HG03060 (cell line): Measurements from ENCODE around the gene UBL4B.

ENCODE experiments used
- ATAC-seq: cut with Tn5 transposase; IDR thresholded peaks from one replicate; pipeline ENCODE4 v1.9.1; 2021; ENCODE audit warnings: low read depth, moderate number of reproducible peaks; ENCODE audit not compliant: unreplicated experiment

Gene UBL4B

DNA sequence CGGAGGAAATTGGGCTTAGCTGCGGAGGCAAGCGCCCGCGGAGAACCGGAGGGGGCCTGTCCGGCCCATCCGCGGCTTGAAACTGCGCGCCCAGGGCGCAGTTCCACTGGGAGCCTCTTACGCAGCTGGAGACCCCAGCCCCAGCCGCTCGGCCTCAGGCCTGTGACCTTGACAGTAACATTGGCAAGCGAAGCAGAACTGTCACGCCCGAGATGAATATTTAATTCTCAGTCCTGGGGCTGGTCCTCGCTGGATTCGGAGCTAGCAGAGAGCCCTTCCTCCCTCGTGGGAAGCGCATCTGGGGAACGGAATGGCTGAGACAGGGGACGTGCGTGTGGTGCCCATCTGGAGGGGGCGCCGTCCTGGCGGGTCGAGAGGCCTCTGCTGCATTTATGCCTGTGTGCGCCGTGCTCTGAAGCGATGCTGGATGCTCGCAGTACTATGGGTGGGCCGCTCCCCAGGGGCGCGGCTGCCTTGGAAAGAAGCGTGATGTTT, 39.0 kb downstream of the UBL4B start:
- ATAC-seq = no peak

DNA sequence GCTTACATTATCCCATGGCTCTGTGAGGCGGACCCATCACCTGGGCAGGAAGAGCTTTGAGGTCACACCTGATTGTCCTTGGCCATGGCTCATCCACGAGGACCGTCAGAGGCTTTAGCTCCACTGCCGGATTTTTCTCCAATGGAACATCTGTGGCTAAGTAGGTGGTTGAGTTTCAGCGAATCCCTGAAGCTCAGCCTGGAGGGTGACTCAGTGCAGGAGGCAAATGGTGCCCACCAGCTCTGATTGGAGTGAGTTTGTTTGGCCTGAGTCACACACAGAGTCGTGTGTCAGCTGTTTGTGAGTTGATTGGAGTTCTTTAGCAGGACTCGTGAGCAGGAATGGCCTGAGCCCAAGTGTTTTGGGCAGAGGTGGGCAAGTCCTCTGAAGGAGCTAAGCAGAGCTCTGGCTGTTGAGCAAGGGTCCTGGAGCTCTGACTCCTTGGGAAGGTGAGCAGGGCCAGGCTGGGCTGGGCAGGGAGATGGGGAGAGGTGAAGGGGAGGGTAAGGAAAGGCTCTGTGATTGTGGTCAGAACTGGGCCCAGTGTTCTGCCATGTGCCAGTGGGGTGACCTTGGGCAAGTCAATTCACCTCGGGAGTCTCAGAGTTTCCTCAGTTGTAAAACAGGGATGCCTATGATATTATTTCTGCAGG, 40.0 kb downstream of the UBL4B start:
- ATAC-seq = no peak

DNA sequence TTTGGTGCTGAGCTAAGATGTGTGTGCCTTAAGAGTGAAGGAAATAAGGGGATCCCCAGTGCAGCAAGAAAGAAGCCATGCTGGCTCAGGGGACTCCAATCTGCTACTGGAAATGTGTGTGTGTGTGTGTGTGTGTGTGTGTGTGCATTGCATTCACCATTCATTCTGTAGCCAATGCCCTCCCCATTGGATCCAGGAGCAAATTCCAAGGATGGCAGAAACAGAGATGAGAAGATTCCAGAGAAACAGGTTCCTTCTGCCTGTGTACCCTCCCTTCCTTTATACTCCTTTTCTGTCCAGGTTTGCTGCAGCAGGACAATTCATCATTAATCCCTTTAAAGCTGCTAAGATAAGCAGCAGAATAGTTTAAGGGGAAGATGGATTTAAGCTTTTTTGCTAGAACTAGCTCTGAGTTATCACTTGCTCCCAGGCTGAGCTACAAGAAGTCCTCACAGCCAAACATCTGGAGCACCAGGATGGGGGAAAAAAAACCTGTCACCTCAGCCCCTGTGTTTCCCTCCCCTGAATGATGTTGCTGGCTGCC, 41.2 kb downstream of the UBL4B start:
- no peak for ATAC-seq

DNA sequence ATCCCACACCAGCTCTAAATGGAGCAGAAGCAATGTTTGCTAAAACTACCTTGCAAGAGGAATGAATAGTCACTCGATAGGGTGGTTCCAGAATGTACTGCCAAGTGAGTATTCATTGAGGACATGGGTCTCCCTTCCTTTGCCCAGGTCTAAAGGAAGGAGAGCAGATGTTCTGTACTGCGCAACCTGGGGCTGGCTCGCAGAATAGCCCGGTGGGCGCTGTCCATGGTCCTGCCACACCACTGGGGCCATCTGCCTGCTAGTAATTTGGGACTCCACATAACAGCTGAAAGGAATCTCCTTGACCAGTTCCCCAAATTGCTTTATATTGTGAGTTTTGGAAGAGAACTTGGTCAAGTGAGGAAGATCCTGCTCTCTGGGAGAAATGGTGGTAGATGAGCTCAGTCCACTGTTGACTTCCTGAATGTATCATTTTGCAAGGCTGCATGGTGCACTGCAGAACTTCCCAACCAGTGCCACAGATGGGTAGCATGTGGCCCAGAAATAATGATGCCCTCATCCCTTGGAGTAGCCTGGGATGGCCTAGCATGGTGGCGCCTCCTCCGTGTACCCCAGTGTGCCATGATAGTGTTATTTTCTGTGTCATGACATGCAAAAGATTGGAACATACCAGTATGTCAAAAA, 43.8 kb downstream of the UBL4B start:
- ATAC-seq = no peak

DNA sequence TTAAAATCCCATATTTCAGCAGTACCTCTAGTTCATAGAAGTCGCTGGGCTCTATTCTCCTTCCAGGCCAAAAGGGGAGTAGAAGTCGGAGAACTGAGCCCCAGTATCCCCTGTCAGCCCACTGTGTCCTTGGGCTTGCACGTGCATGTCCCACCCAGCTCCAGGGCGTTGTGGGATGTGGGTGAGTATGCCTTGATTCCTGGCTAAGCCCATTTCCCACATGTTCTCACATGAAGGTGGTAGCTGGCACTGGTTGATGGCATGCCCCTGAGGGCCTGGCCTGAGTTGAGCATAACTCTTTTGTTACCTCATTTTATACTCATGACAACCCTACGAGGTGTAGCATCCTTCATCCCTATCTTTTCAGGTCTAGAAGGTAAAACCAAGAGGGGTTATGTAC, 46.0 kb downstream of the UBL4B start:
- no peak for ATAC-seq

DNA sequence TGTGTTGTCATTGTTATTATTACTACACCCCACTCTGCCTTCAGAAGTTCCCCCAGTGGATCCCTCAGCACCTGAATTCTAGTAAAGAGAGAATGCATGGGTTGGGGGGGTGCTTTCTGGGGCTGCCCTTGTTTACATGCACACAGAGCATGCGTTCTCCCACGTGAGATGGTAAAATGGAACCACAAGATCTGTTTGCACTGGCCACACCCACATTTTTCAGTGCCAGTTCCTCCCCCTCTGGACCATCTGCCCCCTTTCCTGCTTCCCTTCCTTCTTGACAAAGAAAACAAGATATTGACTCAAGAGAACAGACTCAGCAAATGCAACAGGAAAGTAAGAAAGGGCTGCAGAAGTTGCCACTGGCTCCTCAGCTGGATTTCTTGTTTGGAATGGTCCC, 46.9 kb downstream of the UBL4B start:
- no peak for ATAC-seq

DNA sequence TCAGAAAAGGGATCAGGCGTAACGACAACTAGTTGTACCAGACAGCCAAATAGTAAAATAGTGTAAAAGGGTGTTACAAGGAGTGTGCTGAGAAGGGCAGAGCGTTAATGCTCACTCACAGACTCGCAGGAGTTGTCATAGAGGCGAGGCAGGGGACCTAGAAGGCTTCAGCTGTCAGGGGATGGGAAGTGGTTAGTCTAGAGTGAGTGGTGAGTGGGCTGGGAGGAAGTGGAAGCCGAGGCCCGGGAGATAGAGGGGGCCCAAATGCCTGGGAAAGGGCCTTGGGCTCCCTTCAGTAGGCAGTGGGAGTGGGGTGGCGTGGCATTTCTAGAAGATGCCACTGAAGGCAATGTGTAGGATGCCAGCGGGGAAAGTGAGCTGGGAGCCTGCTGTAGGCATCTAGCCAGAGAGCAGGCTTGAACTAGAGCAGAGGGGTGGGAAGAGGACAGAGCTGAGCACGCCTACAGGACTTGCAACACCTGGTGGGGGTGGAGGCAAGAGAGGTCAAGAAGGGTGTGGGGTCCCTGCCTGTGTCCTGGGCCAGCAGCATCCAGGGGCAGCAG, 48.4 kb downstream of the UBL4B start:
- no peak for ATAC-seq

DNA sequence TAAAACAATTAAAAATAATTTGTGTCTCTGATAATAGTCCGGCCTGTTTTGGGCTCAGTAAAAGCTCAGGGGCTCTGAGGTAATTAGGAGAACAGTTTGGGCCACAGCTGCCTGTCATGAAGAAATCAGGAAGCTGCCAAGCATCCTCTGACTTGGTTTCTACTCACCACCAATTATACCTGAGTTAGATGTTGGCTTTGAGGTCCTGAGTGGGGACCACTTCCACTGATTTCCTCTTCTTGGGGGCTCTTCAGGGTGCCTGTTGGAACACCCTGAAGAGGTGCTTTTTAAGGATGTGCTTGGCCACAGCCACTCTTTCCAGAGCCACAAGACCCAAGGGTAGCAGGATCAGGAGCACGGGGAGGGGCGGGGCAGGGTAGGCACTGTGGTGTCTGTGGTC, 48.9 kb downstream of the UBL4B start:
- ATAC-seq = no peak

DNA sequence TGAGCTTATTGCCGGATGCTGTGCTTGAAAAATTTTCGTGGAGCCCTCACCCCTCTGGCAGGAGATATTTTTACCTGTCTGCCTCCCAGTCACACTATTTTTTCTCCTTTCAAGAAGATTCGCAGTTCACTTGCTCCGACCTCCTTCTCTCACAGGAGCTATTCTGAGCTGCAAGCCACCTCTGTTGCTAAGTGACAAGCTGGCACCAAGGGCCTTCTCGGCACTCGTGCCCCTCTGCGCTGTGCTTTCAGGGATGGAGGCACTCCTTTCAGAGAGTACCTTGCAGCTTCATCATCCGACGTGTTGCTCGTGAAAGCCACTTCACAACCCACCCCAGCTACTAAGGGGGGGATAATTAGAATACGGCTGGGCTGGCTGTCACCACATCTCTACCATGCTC, 49.6 kb downstream of the UBL4B start:
- no peak for ATAC-seq
